HepG2 (cell line): Measurements from ENCODE around the gene ATOH8. TPM values are rescaled to one million over a fixed set of nuclear protein-coding genes. Genes with fewer than 3 reads are reported as not detected.

ENCODE experiments used
- ATAC-seq: fragments of 200-7000 bp; cut with Tn5 transposase; 3 replicates; pipeline ENCODE4 v1.9.1; 2020; ENCODE audit warnings: mild to moderate bottlenecking, moderate library complexity
- BruUV-seq: library from RNA; stranded (reverse); fragments of 400-500 nt; replicated peaks from 2 replicates; lab custom pipeline; 2021; lab: Mats Ljungman, UMichigan
- CTCF ChIA-PET: fragments of 300-600 bp; formaldehyde crosslinking; extraction: SDS; loops from one replicate; lab custom pipeline; 2021; ENCODE audit warnings: low total read pairs, inconsistent platforms, low intra/inter-chr PET ratio; lab: Yijun Ruan, JAX
- POLR2A ChIA-PET: fragments of 350-600 bp; sonication (Branson Sonifier 250); formaldehyde crosslinking; loops from one replicate; lab custom pipeline; 2020; ENCODE audit warnings: antibody characterized with exemption, inconsistent platforms; lab: Yijun Ruan, JAX
- DNase-seq: peaks from one replicate; pipeline ENCODE4 v3.0.0-alpha.2; 2015; ENCODE audit warnings: low spot score
- FAIRE-seq: peaks from 3 replicates; lab custom pipeline; 2011; peaks lifted over from hg19 to GRCh38; lab: Jason Lieb, UNC
- H2AFZ ChIP-seq: one replicate; pipeline ENCODE4 v1.6.1; 2011; ENCODE audit warnings: low read length, inconsistent platforms
- H3K27ac ChIP-seq: fragments of 300-600 bp; 3 replicates; pipeline ENCODE4 v1.8.0; 2011; ENCODE audit warnings: mixed run types, mild to moderate bottlenecking, mixed read lengths, low read length, inconsistent platforms; ENCODE audit not compliant: insufficient read depth; ENCODE audit errors: extremely low read length
- H3K27me3 ChIP-seq, 2 experiments: fragments of 200-600 bp in 1 of 2; 2 replicates in 1 of 2; 3 replicates in 1 of 2; pipeline versions ENCODE4 v1.6.0 to v1.8.0; 2011; ENCODE audit warnings: low read length in 2 of 2, mild to moderate bottlenecking in 2 of 2, moderate library complexity in 2 of 2, inconsistent platforms in 1 of 2; ENCODE audit not compliant: insufficient read depth in 2 of 2, control insufficient read depth in 1 of 2
- H3K36me3 ChIP-seq, 2 experiments: fragments of 200-600 bp in 1 of 2; replicated peaks in 1 of 2; 2 replicates in 1 of 2; 3 replicates in 1 of 2; pipeline versions ENCODE4 v1.5.1 to v1.8.0; 2011; ENCODE audit warnings: low read length in 2 of 2, inconsistent platforms in 1 of 2; ENCODE audit not compliant: insufficient read depth in 2 of 2, control insufficient read depth in 1 of 2
- H3K4me1 ChIP-seq: 2 replicates; pipeline ENCODE4 v1.5.1; 2012; ENCODE audit warnings: low read length, inconsistent platforms; ENCODE audit not compliant: insufficient read depth
- H3K4me2 ChIP-seq: 2 replicates; pipeline ENCODE4 v1.6.0; 2011; ENCODE audit warnings: low read depth, low read length, inconsistent platforms
- H3K4me3 ChIP-seq, 3 experiments: fragments of 200-600 bp in 1 of 3; sonication (generic), shearing (Covaris generic) in 1 of 3; replicated peaks in 1 of 3; 2 replicates each; pipeline ENCODE4 v1.5.1; 2011 to 2016; ENCODE audit warnings: low read length in 3 of 3, inconsistent platforms in 2 of 3, low read depth in 2 of 3, mild to moderate bottlenecking in 2 of 3, control low read depth in 1 of 3, mixed read lengths in 1 of 3; ENCODE audit not compliant: insufficient read depth in 1 of 3
- H3K79me2 ChIP-seq: one replicate; pipeline ENCODE4 v1.6.1; 2011; ENCODE audit warnings: low read length, inconsistent platforms; ENCODE audit not compliant: insufficient read depth
- H3K9ac ChIP-seq: 2 replicates; pipeline ENCODE4 v1.6.0; 2011; ENCODE audit warnings: mild to moderate bottlenecking, low read depth, low read length, inconsistent platforms; ENCODE audit not compliant: insufficient read depth
- H3K9me3 ChIP-seq: 2 replicates; pipeline ENCODE4 v1.5.1; 2012; ENCODE audit warnings: mild to moderate bottlenecking, low read length
- H4K20me1 ChIP-seq: 2 replicates; pipeline ENCODE4 v1.6.0; 2011; ENCODE audit warnings: inconsistent platforms, mild to moderate bottlenecking, low read length, moderate library complexity; ENCODE audit not compliant: insufficient read depth
- GABPA ChIP-seq, 2 experiments: IDR thresholded peaks; 2 replicates each; pipeline ENCODE4 v1.6.1; 2011 to 2016; ENCODE audit warnings: low read depth in 2 of 2, low read length in 1 of 2, missing biosample characterization in 1 of 2, missing genetic modification characterization in 1 of 2
- JDP2 ChIP-seq: sonication (generic); formaldehyde crosslinking; IDR thresholded peaks from 2 replicates; pipeline ENCODE4 v1.8.1; 2022; ENCODE audit warnings: missing genetic modification reagents, borderline replicate concordance
- KDM2A ChIP-seq: sonication (generic); formaldehyde crosslinking; IDR thresholded peaks from 2 replicates; pipeline ENCODE4 v1.4.0; 2020; ENCODE audit warnings: low read depth, missing genetic modification reagents, borderline replicate concordance
- STAG1 ChIP-seq: sonication (generic); formaldehyde crosslinking; IDR thresholded peaks from 2 replicates; pipeline ENCODE4 v1.4.0; 2020; ENCODE audit warnings: missing genetic modification reagents
- TCF12 ChIP-seq, 2 experiments: fragments of 450-650 bp in 1 of 2; sonication (generic) in 1 of 2; formaldehyde crosslinking in 1 of 2; IDR thresholded peaks; 2 replicates each; pipeline versions ENCODE4 v1.6.1 to v1.8.0; 2017 to 2022; ENCODE audit warnings: antibody characterized with exemption in 1 of 2, mild to moderate bottlenecking in 1 of 2, missing genetic modification reagents in 1 of 2, moderate library complexity in 1 of 2
- TEAD2 ChIP-seq: sonication (generic); formaldehyde crosslinking; IDR thresholded peaks from 2 replicates; pipeline ENCODE4 v1.9.0; 2021; ENCODE audit warnings: missing genetic modification reagents
- ZEB1 ChIP-seq: IDR thresholded peaks from 2 replicates; pipeline ENCODE4 v1.6.1; 2012; ENCODE audit warnings: mild to moderate bottlenecking, low read depth, inconsistent platforms; ENCODE audit not compliant: insufficient replicate concordance
- ZFP36L1 ChIP-seq: sonication (generic); formaldehyde crosslinking; IDR thresholded peaks from 2 replicates; pipeline ENCODE4 v1.8.0; 2022; ENCODE audit warnings: mild to moderate bottlenecking, missing genetic modification reagents, moderate library complexity
- ZKSCAN1 ChIP-seq: fragments of 150-350 bp; IDR thresholded peaks from 2 replicates; pipeline ENCODE4 v1.6.1; 2014; ENCODE audit warnings: low read length
- ZNF607 ChIP-seq: sonication (generic); formaldehyde crosslinking; IDR thresholded peaks from 2 replicates; pipeline ENCODE4 v1.5.1; 2020; ENCODE audit warnings: missing genetic modification reagents, mild to moderate bottlenecking, borderline replicate concordance
- ZNF773 ChIP-seq: sonication (generic); formaldehyde crosslinking; IDR thresholded peaks from 2 replicates; pipeline ENCODE4 v1.4.0; 2020; ENCODE audit warnings: missing genetic modification reagents, borderline replicate concordance
- WGBS: methylation state at CpG from one replicate; pipeline ENCODE4 v1.1.6; 2017; ENCODE audit warnings: low lambda C conversion rate; 5-methylcytosine and 5-hydroxymethylcytosine counted together
- in situ Hi-C: cut with HindIII; loops from 2 replicates; pipeline ENCODE4 v1.10.0; 2017; ENCODE audit warnings: low pct_unique_long_range_greater_than_20kb; ENCODE audit not compliant: extremely low pct_ligation_motif_present
- intact Hi-C: fragments of 100-400 bp; cut with micrococcal nuclease; formaldehyde crosslinking; loops from one replicate; pipeline ENCODE4 v1.10.0; 2022; ENCODE audit not compliant: unreplicated experiment
- polyA plus RNA-seq, 8 experiments: library from polyadenylated mRNA; depleted of rRNA in 3 of 8; stranded (reverse) in 7 of 8; unstranded in 1 of 8; fragments of >200 nt; fragmentation: Illumina TruSeq in 4 of 8; extraction: Trizol in 4 of 8; gene quantifications; 2 replicates each; pipeline versions ENCODE4 v1.2.1 to v1.2.3, GENCODE V29; 2011 to 2016; ENCODE audit warnings: low read depth in 4 of 8, missing spikeins in 1 of 8, mixed read lengths in 1 of 8; ENCODE audit not compliant: insufficient read depth in 1 of 8
- total RNA-seq, 5 experiments: library from RNA; depleted of rRNA; stranded (reverse); fragments of >200 nt; fragmentation: Illumina TruSeq; extraction: Trizol; gene quantifications; 2 replicates each; pipeline ENCODE4 v1.2.3, GENCODE V29; 2016; ENCODE audit warnings: low read depth in 1 of 5
- TF ChIP-seq, protein P1 (sequence below): sonication (generic); formaldehyde crosslinking; IDR thresholded peaks from 2 replicates; pipeline ENCODE4 v1.5.0; 2020; ENCODE audit warnings: mild to moderate bottlenecking, missing genetic modification reagents
- TF ChIP-seq, protein P2 (sequence below): IDR thresholded peaks from 2 replicates; pipeline ENCODE4 v1.6.1; 2016; ENCODE audit warnings: mild to moderate bottlenecking
- TF ChIP-seq, protein P3 (sequence below): IDR thresholded peaks from 2 replicates; pipeline ENCODE4 v1.6.1; 2018; ENCODE audit warnings: missing genetic modification reagents, mild to moderate bottlenecking, missing compliant biosample characterization
- TF ChIP-seq, protein P4 (sequence below): sonication (generic); formaldehyde crosslinking; IDR thresholded peaks from 2 replicates; pipeline ENCODE4 v1.4.0; 2020; ENCODE audit warnings: mild to moderate bottlenecking, missing genetic modification reagents, borderline replicate concordance
- TF ChIP-seq, protein P5 (sequence below): sonication (generic); IDR thresholded peaks from 2 replicates; pipeline ENCODE4 v1.6.1; 2016; ENCODE audit warnings: low read depth, borderline replicate concordance
- TF ChIP-seq, protein P6 (sequence below): sonication (generic); formaldehyde crosslinking; conservative IDR thresholded peaks from 2 replicates; pipeline ENCODE4 v1.4.0; 2020; ENCODE audit warnings: missing genetic modification reagents

The ATOH8 gene
- total and polyA plus RNA-seq, 2 of the 13 experiments (the other 11 are each of a cell fraction or from before 2014, with no cell fraction given), result 0.13 to 0.61 TPM

DNA sequence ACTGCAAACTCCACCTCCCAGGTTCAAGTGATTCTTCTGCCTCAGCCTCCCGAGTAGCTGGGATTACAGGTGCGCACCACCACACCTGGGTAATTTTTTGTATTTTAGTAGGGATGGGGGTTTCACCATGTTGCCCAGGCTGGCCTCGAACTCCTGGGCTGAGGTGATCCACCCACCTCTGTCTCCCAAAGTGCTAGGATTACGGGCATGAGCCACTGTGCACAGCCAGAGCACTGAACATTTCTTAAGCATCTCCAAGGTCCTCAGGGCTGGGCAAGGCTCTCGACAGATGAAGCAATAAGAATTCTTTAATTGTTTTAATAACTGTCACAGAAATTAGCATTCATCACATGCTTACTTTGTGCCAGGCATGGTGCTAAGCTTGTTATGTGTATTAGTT, 4.1 kb downstream of the ATOH8 start:
- in situ Hi-C loops (no loop called here), intact Hi-C loops (no loop called here)
- 86% methylated on average over 5 of the region's 5 CpGs for WGBS
- H3K36me3 ChIP-seq, result no peaks in the 10 kb centered on the region
- BruUV-seq, result no TSS peak
- no peak overlapping the region for H3K4me2 ChIP-seq
- no peaks in the 10 kb centered on the region for H3K79me2 ChIP-seq
- FAIRE-seq (no peak), DNase-seq (no peak), ATAC-seq (no peak)
- ChIA-PET POLR2A (no interaction called here), CTCF (no interaction called here)
- H3K4me3 ChIP-seq, result no peak overlapping the region
- H3K9ac ChIP-seq, result no peak overlapping the region
- no peak overlapping the region for H2AFZ ChIP-seq
- no peak overlapping the region for H3K27ac ChIP-seq
- H3K27me3 ChIP-seq, result peaks cover 8 to 31% of the 10 kb centered on the region in 2 experiments; a peak in 4 of 5 replicates
- no peaks in the 10 kb centered on the region for H4K20me1 ChIP-seq
- no peaks in the 10 kb centered on the region for H3K9me3 ChIP-seq
- peaks cover 81% of the 10 kb centered on the region for H3K4me1 ChIP-seq
- TF ChIP-seq TCF12 (IDR thresholded peaks at IDR 0.05), result no peak
- no peak for TF ChIP-seq TCF12 (CRISPR knock-in tag; IDR thresholded peaks at IDR 0.05)
- no peak for TF ChIP-seq KDM2A (CRISPR knock-in tag)
- no peak for TF ChIP-seq JDP2 (CRISPR knock-in tag)
- TF ChIP-seq GABPA (IDR thresholded peaks at IDR 0.05; ENCODE audit: low read depth, low read length), result no peak
- no peak for TF ChIP-seq GABPA (CRISPR knock-in tag; IDR thresholded peaks at IDR 0.05; ENCODE audit: low read depth)
- TF ChIP-seq, protein P1, sequence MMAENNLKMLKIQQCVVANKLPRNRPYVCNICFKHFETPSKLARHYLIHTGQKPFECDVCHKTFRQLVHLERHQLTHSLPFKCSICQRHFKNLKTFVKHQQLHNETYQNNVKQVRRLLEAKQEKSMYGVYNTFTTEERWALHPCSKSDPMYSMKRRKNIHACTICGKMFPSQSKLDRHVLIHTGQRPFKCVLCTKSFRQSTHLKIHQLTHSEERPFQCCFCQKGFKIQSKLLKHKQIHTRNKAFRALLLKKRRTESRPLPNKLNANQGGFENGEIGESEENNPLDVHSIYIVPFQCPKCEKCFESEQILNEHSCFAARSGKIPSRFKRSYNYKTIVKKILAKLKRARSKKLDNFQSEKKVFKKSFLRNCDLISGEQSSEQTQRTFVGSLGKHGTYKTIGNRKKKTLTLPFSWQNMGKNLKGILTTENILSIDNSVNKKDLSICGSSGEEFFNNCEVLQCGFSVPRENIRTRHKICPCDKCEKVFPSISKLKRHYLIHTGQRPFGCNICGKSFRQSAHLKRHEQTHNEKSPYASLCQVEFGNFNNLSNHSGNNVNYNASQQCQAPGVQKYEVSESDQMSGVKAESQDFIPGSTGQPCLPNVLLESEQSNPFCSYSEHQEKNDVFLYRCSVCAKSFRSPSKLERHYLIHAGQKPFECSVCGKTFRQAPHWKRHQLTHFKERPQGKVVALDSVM (CRISPR knock-in tag), result no peak
- TF ChIP-seq, protein P2, sequence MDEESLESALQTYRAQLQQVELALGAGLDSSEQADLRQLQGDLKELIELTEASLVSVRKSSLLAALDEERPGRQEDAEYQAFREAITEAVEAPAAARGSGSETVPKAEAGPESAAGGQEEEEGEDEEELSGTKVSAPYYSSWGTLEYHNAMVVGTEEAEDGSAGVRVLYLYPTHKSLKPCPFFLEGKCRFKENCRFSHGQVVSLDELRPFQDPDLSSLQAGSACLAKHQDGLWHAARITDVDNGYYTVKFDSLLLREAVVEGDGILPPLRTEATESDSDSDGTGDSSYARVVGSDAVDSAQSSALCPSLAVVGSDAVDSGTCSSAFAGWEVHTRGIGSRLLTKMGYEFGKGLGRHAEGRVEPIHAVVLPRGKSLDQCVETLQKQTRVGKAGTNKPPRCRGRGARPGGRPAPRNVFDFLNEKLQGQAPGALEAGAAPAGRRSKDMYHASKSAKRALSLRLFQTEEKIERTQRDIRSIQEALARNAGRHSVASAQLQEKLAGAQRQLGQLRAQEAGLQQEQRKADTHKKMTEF, result no peak
- TF ChIP-seq, protein P3, sequence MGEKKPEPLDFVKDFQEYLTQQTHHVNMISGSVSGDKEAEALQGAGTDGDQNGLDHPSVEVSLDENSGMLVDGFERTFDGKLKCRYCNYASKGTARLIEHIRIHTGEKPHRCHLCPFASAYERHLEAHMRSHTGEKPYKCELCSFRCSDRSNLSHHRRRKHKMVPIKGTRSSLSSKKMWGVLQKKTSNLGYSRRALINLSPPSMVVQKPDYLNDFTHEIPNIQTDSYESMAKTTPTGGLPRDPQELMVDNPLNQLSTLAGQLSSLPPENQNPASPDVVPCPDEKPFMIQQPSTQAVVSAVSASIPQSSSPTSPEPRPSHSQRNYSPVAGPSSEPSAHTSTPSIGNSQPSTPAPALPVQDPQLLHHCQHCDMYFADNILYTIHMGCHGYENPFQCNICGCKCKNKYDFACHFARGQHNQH (CRISPR knock-in tag), result no peak
- no peak for TF ChIP-seq ZEB1
- no peak for TF ChIP-seq ZFP36L1 (CRISPR knock-in tag)
- TF ChIP-seq, protein P4, sequence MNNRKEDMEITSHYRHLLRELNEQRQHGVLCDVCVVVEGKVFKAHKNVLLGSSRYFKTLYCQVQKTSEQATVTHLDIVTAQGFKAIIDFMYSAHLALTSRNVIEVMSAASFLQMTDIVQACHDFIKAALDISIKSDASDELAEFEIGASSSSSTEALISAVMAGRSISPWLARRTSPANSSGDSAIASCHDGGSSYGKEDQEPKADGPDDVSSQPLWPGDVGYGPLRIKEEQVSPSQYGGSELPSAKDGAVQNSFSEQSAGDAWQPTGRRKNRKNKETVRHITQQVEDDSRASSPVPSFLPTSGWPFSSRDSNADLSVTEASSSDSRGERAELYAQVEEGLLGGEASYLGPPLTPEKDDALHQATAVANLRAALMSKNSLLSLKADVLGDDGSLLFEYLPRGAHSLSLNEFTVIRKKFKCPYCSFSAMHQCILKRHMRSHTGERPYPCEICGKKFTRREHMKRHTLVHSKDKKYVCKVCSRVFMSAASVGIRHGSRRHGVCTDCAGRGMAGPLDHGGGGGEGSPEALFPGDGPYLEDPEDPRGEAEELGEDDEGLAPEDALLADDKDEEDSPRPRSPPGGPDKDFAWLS (CRISPR knock-in tag), result no peak
- TF ChIP-seq STAG1, result no peak
- TF ChIP-seq TEAD2 (CRISPR knock-in tag), result no peak
- TF ChIP-seq, protein P5, sequence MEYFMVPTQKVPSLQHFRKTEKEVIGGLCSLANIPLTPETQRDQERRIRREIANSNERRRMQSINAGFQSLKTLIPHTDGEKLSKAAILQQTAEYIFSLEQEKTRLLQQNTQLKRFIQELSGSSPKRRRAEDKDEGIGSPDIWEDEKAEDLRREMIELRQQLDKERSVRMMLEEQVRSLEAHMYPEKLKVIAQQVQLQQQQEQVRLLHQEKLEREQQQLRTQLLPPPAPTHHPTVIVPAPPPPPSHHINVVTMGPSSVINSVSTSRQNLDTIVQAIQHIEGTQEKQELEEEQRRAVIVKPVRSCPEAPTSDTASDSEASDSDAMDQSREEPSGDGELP, result no peak
- TF ChIP-seq ZNF607, result no peak
- no peak for TF ChIP-seq ZNF773 (CRISPR knock-in tag)
- TF ChIP-seq, protein P6, sequence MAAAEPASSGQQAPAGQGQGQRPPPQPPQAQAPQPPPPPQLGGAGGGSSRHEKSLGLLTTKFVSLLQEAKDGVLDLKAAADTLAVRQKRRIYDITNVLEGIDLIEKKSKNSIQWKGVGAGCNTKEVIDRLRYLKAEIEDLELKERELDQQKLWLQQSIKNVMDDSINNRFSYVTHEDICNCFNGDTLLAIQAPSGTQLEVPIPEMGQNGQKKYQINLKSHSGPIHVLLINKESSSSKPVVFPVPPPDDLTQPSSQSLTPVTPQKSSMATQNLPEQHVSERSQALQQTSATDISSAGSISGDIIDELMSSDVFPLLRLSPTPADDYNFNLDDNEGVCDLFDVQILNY (CRISPR knock-in tag), result no peak
- no peak for TF ChIP-seq ZKSCAN1
